Brain microvascular endothelial cell (primary cell): ENCODE results near the gene FBXO38.

Experiments
- DNase-seq: peaks from one replicate; pipeline ENCODE4 v3.0.0-alpha.2; 2020
- H3K27ac ChIP-seq: fragments of 250-450 bp; sonication (Bioruptor Pico); 2 replicates; pipeline ENCODE4 v1.5.1; 2020; ENCODE audit warnings: mild to moderate bottlenecking, moderate library complexity
- H3K27me3 ChIP-seq: fragments of 250-450 bp; sonication (Bioruptor Pico); replicated peaks from 2 replicates; pipeline ENCODE4 v1.5.1; 2020; ENCODE audit warnings: mild to moderate bottlenecking
- H3K36me3 ChIP-seq: fragments of 250-450 bp; sonication (Bioruptor Pico); replicated peaks from 2 replicates; pipeline ENCODE4 v1.5.1; 2020; ENCODE audit warnings: mild to moderate bottlenecking
- H3K4me3 ChIP-seq: 2 replicates; pipeline ENCODE4 v1.5.1; 2011; ENCODE audit warnings: low read depth, mild to moderate bottlenecking, control low read depth, low read length, moderate library complexity
- CTCF ChIP-seq: IDR thresholded peaks from 2 replicates; pipeline ENCODE4 v1.5.1; 2011; ENCODE audit warnings: low read depth, mild to moderate bottlenecking, moderate library complexity, low read length, control low read depth, inconsistent platforms; ENCODE audit errors: missing control alignments
- in situ Hi-C: cut with HindIII; loops from 2 replicates; pipeline ENCODE4 v1.10.0; 2017; ENCODE audit warnings: low sequenced_read_pairs, low pct_ligation_motif_present

Gene FBXO38

GRCh38 chr5:148482697-148483462 lies 99.1 kb downstream of the FBXO38 start:
- TF ChIP-seq CTCF: peak; percentile 89
- peak; percentile 25 for DNase-seq
- Histone ChIP-seq H3K36me3 (no peaks in the 10 kb centered on the region), H3K4me3 (no peak overlapping the region), H3K27me3 (no peaks in the 10 kb centered on the region), H3K27ac (no peak overlapping the region)
- in situ Hi-C loops: no loop called here

GRCh38 chr5:148483750-148484149 lies 100.0 kb downstream of the FBXO38 start:
- in situ Hi-C loops: no loop called here
- H3K27ac ChIP-seq: no peak overlapping the region
- no peaks in the 10 kb centered on the region for H3K36me3 ChIP-seq
- no peak for DNase-seq
- no peaks in the 10 kb centered on the region for H3K27me3 ChIP-seq
- H3K4me3 ChIP-seq: no peak overlapping the region
- no peak for TF ChIP-seq CTCF

DNA sequence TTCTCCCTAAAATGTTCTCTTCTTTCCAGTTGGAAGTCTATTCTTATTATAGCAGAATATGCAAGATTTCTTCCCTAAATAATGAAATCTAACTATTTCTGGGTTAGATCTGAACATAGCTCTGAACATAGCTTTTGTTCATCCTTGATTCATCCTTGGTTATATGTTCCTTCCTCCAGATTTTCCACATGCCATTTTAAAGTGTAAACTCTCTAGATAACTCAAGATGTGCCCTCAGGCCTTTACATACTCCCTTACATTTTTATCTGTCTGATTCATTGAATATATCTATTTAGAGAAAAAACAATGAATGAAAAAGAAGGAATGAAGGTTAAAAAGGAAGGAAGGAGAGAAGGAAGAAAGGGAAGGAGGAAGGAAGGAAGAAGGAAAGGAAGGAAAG lies 100.9 kb downstream of the FBXO38 start:
- no peaks in the 10 kb centered on the region for H3K36me3 ChIP-seq
- in situ Hi-C loops: no loop called here
- no peak for TF ChIP-seq CTCF
- no peak overlapping the region for H3K27ac ChIP-seq
- H3K27me3 ChIP-seq: no peaks in the 10 kb centered on the region
- no peak for DNase-seq
- H3K4me3 ChIP-seq: no peak overlapping the region

DNA sequence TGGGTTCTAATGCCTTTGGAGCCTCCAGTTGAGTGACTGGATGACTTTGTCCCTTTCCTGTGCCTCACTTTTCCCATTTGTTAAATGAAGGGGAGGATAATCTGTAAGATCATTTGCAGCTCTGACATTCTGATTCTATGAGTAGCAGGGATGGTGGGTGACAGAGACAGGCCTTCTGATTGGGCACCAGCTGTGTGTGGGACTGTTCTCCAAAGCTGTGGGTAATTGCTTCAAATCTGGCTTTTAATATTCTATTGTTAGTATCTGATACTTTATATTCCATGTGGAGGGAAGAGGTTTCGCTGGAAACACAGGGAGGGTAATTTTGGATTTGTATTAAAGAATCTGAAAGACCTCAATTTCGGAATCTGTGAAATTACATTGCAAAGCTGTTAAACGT lies 102.7 kb downstream of the FBXO38 start:
- no peak for DNase-seq
- Histone ChIP-seq H3K36me3 (no peaks in the 10 kb centered on the region), H3K4me3 (no peak overlapping the region), H3K27me3 (no peaks in the 10 kb centered on the region), H3K27ac (no peak overlapping the region)
- in situ Hi-C loops: no loop called here
- TF ChIP-seq CTCF: no peak

- in situ Hi-C loops: no loop called here
Measured at GRCh38 chr5:148488757-148489156, 105.0 kb downstream of the FBXO38 start.

More at GRCh38 chr5:148488757-148489156, 105.0 kb downstream of the FBXO38 start:
- H3K27me3 ChIP-seq: no peaks in the 10 kb centered on the region
- no peak for TF ChIP-seq CTCF
- H3K4me3 ChIP-seq: no peak overlapping the region
- H3K27ac ChIP-seq: no peak overlapping the region
- DNase-seq: no peak
- H3K36me3 ChIP-seq: no peaks in the 10 kb centered on the region
